DMS153 treated with DMSO at 0.1 percent for 48 hours (cell line): ENCODE measurements around the gene TMEM40.
"Not testable (repeated sequence)": the region's sequence is repeated elsewhere in the genome, so short reads cannot be mapped to it uniquely, and the experiment has no call there.

ENCODE experiments used
- DNase-seq: peaks from one replicate; lab custom pipeline; 2025; ENCODE audit not compliant: unreplicated experiment; lab: John Stamatoyannopoulos, UW

TMEM40 gene

GRCh38 chr3:12777171-12777570 lies 18.1 kb upstream of the TMEM40 start:
- DNase-seq = no peak

DNA sequence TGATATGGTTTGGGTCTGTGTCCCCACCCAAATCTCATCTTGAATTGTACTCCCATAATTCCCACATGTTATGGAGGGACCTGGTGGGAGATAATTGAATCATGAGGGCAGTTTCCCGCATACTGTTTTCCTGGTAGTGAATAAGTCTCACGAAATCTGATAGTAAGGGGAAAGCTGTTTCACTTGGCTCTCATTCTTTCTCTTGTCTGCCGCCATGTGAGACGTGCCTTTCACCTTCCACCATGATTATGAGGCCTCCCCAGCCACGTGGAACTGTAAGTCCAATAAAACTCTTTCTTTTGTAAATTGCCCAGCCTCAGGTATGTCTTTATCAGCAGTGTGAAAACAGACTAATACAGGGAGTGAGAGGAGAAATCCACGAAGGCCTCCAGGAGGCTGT lies 16.9 kb upstream of the TMEM40 start:
- not testable (repeated sequence) for DNase-seq

- no peak for DNase-seq
Measured at GRCh38 chr3:12775226-12775625, 16.2 kb upstream of the TMEM40 start.

DNA sequence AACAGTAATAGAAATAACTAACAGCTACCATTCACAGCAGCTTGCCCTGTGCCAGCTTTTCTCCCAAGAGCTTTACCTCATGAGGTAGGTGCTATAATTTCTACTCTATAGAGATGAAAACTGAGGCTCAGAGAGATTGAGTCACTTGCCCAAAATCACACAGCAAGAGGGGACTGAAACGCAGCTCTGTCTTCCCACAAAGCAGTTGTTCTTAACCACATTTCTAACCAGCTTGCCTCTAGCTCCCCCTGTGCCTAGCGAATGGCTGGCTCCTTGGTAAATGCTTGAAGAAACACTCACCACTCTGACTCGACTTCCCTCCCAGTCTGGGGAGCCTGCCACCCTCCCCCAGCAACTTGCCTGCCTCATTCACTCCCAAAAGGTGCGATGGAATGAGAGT lies 15.6 kb upstream of the TMEM40 start:
- DNase-seq = no peak

GRCh38 chr3:12773710-12774086 lies 14.6 kb upstream of the TMEM40 start:
- no peak for DNase-seq

DNA sequence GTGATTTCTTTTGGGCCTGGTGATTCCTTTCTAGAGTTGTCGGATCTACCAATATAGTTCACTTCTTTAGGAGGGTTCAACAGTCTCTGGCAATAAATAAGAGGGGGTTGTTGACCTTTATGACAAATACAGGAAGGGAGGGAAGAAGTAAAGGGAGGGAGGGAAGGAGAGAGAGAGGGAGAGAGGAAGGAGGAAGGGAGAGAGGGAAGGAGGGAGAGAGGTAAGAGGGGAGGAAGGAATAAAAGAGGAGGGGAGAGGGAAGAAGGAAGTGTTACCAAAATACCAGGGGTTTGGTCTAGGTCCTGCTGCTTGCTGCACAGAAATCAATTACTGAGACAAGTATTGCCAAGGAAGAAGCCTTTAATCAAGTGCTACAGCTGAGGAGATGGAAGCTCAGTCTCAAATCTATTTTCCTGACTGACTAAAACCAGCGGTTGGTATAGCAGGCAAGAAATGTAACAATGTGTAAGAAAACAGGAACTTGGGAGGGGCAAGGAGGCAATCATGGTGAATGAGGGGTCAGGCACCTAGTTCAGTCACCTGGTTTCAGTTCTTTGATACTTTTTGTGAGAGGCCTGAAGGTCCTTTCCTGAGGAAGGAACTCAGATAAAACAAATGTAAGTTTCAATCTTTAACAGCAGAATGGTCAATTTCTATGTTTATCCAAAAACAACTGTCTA lies 14.1 kb upstream of the TMEM40 start:
- no peak for DNase-seq

- DNase-seq = no peak
Measured at GRCh38 chr3:12772462-12772861, 13.4 kb upstream of the TMEM40 start.

DNA sequence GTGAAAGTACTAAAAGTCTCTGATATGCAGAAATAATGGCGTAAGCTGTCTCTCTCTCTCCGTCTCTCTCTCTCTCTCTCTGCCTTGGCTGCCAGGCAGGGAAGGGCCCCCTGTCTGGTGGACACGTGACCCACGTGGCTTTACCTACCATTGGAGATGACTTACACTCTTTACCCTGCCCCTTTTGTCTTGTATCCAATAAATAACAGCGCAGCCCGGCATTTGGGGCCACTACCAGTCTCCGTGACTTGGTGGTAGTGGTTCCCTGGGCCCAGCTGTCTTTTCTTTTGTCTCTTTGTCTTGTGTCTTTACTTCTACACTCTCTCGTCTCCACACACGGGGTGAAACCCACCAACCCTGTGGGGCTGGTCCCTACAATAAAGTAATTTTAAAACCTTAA lies 12.2 kb upstream of the TMEM40 start:
- DNase-seq = no peak

- no peak for DNase-seq
Measured at GRCh38 chr3:12769761-12770160, 10.7 kb upstream of the TMEM40 start.

GRCh38 chr3:12768579-12769527 lies 9.8 kb upstream of the TMEM40 start:
- no peak for DNase-seq

DNA sequence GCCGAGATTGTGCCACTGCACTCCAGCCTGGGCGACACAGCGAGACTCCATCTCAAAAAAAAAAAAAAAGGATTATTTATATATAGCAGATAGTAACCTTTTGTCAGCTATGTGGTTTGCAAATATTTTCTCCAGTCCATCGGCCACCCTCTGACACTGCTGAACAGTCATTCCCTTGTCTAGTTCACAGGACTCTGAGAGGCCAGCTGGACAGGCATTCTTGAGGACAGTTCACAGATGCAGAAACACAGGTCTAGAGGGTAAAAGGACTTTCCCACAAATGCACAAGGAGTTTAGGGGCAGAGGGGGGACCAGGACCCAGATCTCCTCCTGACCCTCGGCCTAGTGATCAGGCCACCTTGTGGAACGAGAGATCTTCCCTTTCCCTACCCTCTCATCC lies 7.5 kb upstream of the TMEM40 start:
- no peak for DNase-seq

- no peak for DNase-seq
Measured at GRCh38 chr3:12764171-12764776, 5.2 kb upstream of the TMEM40 start.

GRCh38 chr3:12759693-12760565 lies 870 bp upstream of the TMEM40 start:
- no peak for DNase-seq

- no peak for DNase-seq
Measured at GRCh38 chr3:12758025-12758781, 856 bp downstream of the TMEM40 start.

DNA sequence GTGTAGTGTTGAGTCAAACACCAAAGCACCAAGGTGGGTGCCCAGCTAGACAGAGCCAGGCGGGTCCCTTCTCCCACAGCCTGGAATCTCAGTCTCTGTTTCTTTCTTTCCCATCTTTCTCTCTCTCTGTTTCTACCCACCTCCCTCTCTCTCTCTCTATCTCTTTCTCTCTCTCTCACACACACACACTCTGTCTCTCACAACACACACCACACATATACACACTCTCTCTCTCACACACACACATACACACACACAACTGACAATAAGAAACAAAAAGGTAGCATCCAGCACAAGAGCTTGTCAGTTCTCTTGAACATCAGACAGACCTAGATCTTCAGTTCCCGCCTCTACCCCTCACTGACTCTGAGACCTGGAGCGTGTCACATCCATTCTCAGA lies 2.4 kb downstream of the TMEM40 start:
- DNase-seq = no peak

DNA sequence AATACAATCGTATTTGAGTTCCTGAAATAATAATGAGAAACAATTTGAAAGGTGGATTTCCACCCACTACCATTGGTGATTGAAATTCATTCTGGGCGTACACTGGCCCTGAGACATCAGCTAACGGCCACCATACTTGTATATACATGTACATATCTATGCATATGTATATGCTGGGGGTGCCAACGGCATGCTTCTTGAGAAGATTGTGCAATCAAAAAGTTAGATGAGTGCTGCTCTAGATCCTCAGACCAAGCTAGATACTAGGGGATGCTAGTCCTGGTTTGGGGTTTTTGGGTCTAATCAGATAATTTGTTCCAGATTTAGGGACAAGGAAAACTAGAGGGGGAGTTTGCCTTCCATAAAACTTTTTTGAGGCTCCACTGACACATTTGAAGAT lies 2.9 kb downstream of the TMEM40 start:
- no peak for DNase-seq

DNA sequence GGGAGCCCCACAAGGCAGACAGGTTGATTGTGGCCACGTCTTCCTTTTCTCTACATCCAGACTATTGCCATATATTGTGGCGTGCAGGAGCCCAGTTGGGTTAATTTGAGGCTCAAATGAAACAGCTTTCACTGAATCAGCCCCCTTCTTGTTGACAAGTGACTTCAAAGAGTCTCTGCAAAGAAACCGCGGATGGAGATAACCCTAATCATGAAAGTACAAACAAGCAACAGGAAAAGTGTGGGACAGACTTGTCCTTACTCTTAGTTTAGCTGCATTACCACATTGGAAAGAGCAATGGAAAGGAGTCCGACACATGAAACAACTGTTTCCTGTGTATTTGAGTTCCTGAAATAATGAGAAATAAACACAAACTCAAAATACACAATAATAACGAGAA lies 3.3 kb downstream of the TMEM40 start:
- no peak for DNase-seq

GRCh38 chr3:12754313-12754712 lies 4.7 kb downstream of the TMEM40 start:
- no peak for DNase-seq

- DNase-seq = no peak
Measured at GRCh38 chr3:12753275-12754028, 5.6 kb downstream of the TMEM40 start.

- DNase-seq = no peak
Measured at GRCh38 chr3:12752809-12753208, 6.2 kb downstream of the TMEM40 start.
